ENCODE results near the gene CARD19.
"Not testable (repeated sequence)": the region's sequence is repeated elsewhere in the genome, so short reads cannot be mapped to it uniquely, and the experiment has no call there.

DNA sequence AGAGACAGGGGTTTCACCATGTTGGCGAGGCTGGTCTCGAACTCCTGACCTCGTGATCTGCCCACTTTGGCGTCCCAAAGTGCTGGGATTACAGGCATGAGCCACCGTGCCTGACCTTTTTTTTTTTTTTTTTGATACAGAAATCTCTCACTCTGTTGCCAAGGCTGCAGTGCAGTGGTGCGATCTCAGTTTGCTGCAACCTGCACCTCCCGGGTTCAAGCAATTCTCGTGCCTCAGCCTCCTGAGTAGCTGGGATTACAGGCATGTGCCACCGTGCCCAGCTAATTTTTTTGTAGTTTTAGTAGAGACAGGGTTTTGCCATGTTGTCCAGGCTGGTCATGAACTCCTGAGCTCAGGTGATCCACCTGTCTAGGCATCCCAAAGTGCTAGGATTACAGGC lies 21.5 kb downstream of the CARD19 start:
- TF ChIP-seq, protein P1, sequence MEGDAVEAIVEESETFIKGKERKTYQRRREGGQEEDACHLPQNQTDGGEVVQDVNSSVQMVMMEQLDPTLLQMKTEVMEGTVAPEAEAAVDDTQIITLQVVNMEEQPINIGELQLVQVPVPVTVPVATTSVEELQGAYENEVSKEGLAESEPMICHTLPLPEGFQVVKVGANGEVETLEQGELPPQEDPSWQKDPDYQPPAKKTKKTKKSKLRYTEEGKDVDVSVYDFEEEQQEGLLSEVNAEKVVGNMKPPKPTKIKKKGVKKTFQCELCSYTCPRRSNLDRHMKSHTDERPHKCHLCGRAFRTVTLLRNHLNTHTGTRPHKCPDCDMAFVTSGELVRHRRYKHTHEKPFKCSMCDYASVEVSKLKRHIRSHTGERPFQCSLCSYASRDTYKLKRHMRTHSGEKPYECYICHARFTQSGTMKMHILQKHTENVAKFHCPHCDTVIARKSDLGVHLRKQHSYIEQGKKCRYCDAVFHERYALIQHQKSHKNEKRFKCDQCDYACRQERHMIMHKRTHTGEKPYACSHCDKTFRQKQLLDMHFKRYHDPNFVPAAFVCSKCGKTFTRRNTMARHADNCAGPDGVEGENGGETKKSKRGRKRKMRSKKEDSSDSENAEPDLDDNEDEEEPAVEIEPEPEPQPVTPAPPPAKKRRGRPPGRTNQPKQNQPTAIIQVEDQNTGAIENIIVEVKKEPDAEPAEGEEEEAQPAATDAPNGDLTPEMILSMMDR (conservative IDR thresholded peaks at IDR 0.05): not testable (repeated sequence)
- not testable (repeated sequence) for TF ChIP-seq EZH2 (IDR thresholded peaks at IDR 0.05; ENCODE audit: low read depth)
